B cell (primary cell): ENCODE data around the gene GOLGA1. TPM values are rescaled to one million over a fixed set of nuclear protein-coding genes. Genes with fewer than 3 reads are reported as not detected.

Experiments used
- ATAC-seq: fragments of 200-7000 bp; cut with Tn5 transposase; one replicate; pipeline ENCODE4 v1.10.0; 2021; ENCODE audit warnings: low read depth, mild to moderate bottlenecking, moderate number of reproducible peaks, moderate library complexity
- CTCF ChIA-PET: fragments of 350-600 bp; sonication (Branson Sonifier 250); formaldehyde crosslinking; loops from one replicate; lab custom pipeline; 2021; ENCODE audit warnings: antibody characterized with exemption, inconsistent platforms; lab: Charles Lee
- POLR2A ChIA-PET: fragments of 350-600 bp; sonication (Branson Sonifier 250); formaldehyde crosslinking; loops from one replicate; lab custom pipeline; 2021; ENCODE audit warnings: antibody characterized with exemption; lab: Charles Lee
- DNase-seq: peaks from one replicate; pipeline ENCODE4 v3.0.0; 2013
- H2AFZ ChIP-seq: 2 replicates; pipeline ENCODE4 v1.6.1; 2012; ENCODE audit warnings: mild to moderate bottlenecking, low read depth, low read length; ENCODE audit not compliant: insufficient read depth, poor library complexity, severe bottlenecking
- H3K27ac ChIP-seq, 2 donors: 1 replicate in 1 of 2; 2 replicates in 1 of 2; pipeline ENCODE4 v1.5.1; 2012 to 2013; ENCODE audit warnings: low read length in 2 of 2, mild to moderate bottlenecking in 2 of 2, moderate library complexity in 1 of 2
- H3K27me3 ChIP-seq, 4 experiments: fragments of 200-600 bp in 1 of 4; sonication (generic) in 1 of 4; replicated peaks in 1 of 4; 1 replicate in 2 of 4; 2 replicates in 2 of 4; pipeline versions ENCODE4 v1.6.1 to v1.7.0; 2013 to 2016; ENCODE audit warnings: low read length in 3 of 4, mild to moderate bottlenecking in 2 of 4, mixed read lengths in 1 of 4, moderate library complexity in 1 of 4; ENCODE audit not compliant: insufficient read depth in 4 of 4, control insufficient read depth in 3 of 4; ENCODE audit errors: control extremely low read depth in 1 of 4
- H3K36me3 ChIP-seq, 2 experiments: replicated peaks in 1 of 2; 1 replicate in 1 of 2; 2 replicates in 1 of 2; pipeline versions ENCODE4 v1.6.1 to v1.7.1; 2013; ENCODE audit warnings: low read length in 1 of 2; ENCODE audit not compliant: insufficient read depth in 2 of 2, control insufficient read depth in 1 of 2; ENCODE audit errors: control extremely low read depth in 1 of 2, extremely low read depth in 1 of 2
- H3K4me1 ChIP-seq, 2 donors: fragments of 200-600 bp in 1 of 2; sonication (generic) in 1 of 2; 1 replicate in 1 of 2; 2 replicates in 1 of 2; pipeline versions ENCODE4 v1.5.1 to v1.6.1; 2013 to 2017; ENCODE audit warnings: low read length in 2 of 2; ENCODE audit not compliant: control insufficient read depth in 2 of 2, insufficient read depth in 2 of 2
- H3K4me2 ChIP-seq: replicated peaks from 2 replicates; pipeline ENCODE3; 2012; ENCODE audit warnings: mild to moderate bottlenecking, low read depth, low read length; ENCODE audit not compliant: poor library complexity, severe bottlenecking
- H3K4me3 ChIP-seq, 5 experiments: fragments of 200-600 bp in 1 of 5; sonication (generic) in 1 of 5; 1 replicate in 3 of 5; 2 replicates in 2 of 5; pipeline versions ENCODE4 v1.5.1 to v1.7.0; 2011 to 2016; ENCODE audit warnings: low read length in 4 of 5, mild to moderate bottlenecking in 4 of 5, low read depth in 2 of 5, control low read depth in 1 of 5, moderate library complexity in 1 of 5; ENCODE audit not compliant: insufficient read depth in 1 of 5; ENCODE audit errors: control extremely low read depth in 1 of 5, extremely low read depth in 1 of 5
- H3K79me2 ChIP-seq: fragments of 200-600 bp; sonication (generic); one replicate; pipeline ENCODE4 v1.6.0; 2016; ENCODE audit warnings: low read length; ENCODE audit not compliant: control insufficient read depth, insufficient read depth
- H3K9ac ChIP-seq: fragments of 200-600 bp; sonication (generic); 2 replicates; pipeline ENCODE4 v1.6.1; 2017; ENCODE audit warnings: mild to moderate bottlenecking, low read length, moderate library complexity
- H3K9me3 ChIP-seq, 3 donors: one replicate each; pipeline versions ENCODE4 v1.6.1 to v1.7.1; 2013; ENCODE audit warnings: low read length in 2 of 3; ENCODE audit not compliant: control insufficient read depth in 2 of 3, insufficient read depth in 1 of 3; ENCODE audit errors: control extremely low read depth in 1 of 3
- H4K20me1 ChIP-seq: 2 replicates; pipeline ENCODE4 v1.6.0; 2012; ENCODE audit warnings: mild to moderate bottlenecking, low read length; ENCODE audit not compliant: insufficient read depth, control insufficient read depth, poor library complexity, severe bottlenecking
- H3K27ac Mint-ChIP-seq: one replicate; pipeline ENCODE4 v1.8.0; 2021; ENCODE audit warnings: mixed read lengths
- H3K27me3 Mint-ChIP-seq: one replicate; pipeline ENCODE4 v1.8.0; 2021; ENCODE audit warnings: mixed read lengths
- H3K4me1 Mint-ChIP-seq: one replicate; pipeline ENCODE4 v1.8.0; 2021; ENCODE audit warnings: mixed read lengths
- H3K4me3 Mint-ChIP-seq: one replicate; pipeline ENCODE4 v1.8.0; 2021; ENCODE audit warnings: mixed read lengths
- H3K9me3 Mint-ChIP-seq: one replicate; pipeline ENCODE4 v1.8.0; 2022; ENCODE audit warnings: mixed read lengths; ENCODE audit not compliant: insufficient read depth
- EZH2 ChIP-seq: IDR thresholded peaks from 2 replicates; pipeline ENCODE4 v1.6.1; 2012; ENCODE audit warnings: borderline replicate concordance, low read depth, mild to moderate bottlenecking, moderate library complexity, low read length; ENCODE audit not compliant: insufficient read depth, poor library complexity, severe bottlenecking
- WGBS: methylation state at CpG from one replicate; pipeline ENCODE4 v1.1.5; 2013; ENCODE audit warnings: missing lambda C conversion rate; ENCODE audit not compliant: insufficient coverage; 5-methylcytosine and 5-hydroxymethylcytosine counted together
- intact Hi-C: fragments of 100-400 bp; cut with micrococcal nuclease; formaldehyde crosslinking; loops from one replicate; pipeline ENCODE4 v1.10.0; 2022
- polyA plus RNA-seq: library from polyadenylated mRNA; depleted of rRNA; stranded (reverse); fragments of >200 nt; gene quantifications from 2 replicates; pipeline ENCODE4 v1.2.3, GENCODE V29; 2012
- total RNA-seq, 2 donors: library from RNA; stranded (reverse); fragments of 120-200 nt in 1 of 2; gene quantifications; 1 replicate in 1 of 2; 2 replicates in 1 of 2; pipeline versions ENCODE4 v1.2.3 to v1.2.4, GENCODE V29; 2013 to 2022
- TF ChIP-seq, protein P1 (sequence below): fragments of 200-600 bp; IDR thresholded peaks from one replicate; pipeline ENCODE4 v1.8.0; 2022; ENCODE audit warnings: antibody characterized with exemption, mild to moderate bottlenecking

Gene GOLGA1
- total and polyA plus RNA-seq, 2 donors (not counting 1 experiment from before 2014, with no cell fraction given) = 13.4 to 26.2 TPM

DNA sequence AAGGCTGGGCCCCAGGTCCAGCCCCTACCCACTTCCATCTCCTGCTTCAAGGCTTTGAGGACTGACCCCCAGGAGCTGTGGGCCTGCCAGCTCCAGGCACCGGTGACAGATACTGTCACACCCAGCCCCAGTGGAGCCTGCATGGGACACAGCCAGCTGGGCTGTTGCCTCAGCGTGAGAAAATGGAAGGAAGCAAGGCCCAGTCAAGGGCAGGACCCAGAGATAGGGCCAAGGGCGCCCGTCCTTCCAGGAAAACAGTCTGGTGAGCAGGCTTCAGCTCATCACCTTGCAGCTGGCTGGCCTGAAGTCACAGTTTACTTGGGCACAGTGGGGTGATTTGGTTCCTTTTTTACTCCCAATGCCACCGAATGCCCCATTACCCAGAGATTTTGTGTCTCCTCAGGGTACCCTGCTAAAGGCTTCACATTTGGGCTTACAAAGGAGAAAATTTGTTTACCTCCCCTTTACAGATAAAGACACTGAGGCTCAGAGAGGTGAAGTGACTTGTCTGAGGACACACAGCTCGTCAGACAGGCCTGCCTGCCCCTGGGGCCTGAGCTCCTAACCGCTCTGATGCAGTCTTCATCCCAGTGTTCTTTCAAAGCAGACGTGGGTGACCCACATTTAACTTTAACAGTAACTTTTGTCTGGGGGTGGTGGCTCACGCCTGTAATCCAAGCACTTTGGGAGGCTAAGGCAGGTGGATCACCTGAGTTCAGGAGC lies 109.1 kb downstream of the GOLGA1 start:
- no peak for TF ChIP-seq EZH2
- TF ChIP-seq, protein P1, sequence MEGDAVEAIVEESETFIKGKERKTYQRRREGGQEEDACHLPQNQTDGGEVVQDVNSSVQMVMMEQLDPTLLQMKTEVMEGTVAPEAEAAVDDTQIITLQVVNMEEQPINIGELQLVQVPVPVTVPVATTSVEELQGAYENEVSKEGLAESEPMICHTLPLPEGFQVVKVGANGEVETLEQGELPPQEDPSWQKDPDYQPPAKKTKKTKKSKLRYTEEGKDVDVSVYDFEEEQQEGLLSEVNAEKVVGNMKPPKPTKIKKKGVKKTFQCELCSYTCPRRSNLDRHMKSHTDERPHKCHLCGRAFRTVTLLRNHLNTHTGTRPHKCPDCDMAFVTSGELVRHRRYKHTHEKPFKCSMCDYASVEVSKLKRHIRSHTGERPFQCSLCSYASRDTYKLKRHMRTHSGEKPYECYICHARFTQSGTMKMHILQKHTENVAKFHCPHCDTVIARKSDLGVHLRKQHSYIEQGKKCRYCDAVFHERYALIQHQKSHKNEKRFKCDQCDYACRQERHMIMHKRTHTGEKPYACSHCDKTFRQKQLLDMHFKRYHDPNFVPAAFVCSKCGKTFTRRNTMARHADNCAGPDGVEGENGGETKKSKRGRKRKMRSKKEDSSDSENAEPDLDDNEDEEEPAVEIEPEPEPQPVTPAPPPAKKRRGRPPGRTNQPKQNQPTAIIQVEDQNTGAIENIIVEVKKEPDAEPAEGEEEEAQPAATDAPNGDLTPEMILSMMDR = no peak
- Histone ChIP-seq H3K4me2 (no peak overlapping the region), H2AFZ (no peak overlapping the region), H3K4me3 (no peak overlapping the region), H3K27me3 (peaks cover 0 to 6% (median 2%) of the 10 kb centered on the region in 4 experiments), H3K4me1 (no peaks in the 10 kb centered on the region), H4K20me1 (no peaks in the 10 kb centered on the region), H3K9me3 (no peaks in the 10 kb centered on the region), H3K9ac (no peak overlapping the region), H3K36me3 (no peaks in the 10 kb centered on the region), H3K79me2 (no peaks in the 10 kb centered on the region), H3K27ac (no peak overlapping the region)
- DNase-seq (no peak), ATAC-seq (no peak)
- ChIA-PET CTCF (interaction anchor here (1.1 kb wide), 1 partner anchor 21 kb away, joined by 3 read pairs; the partner anchor contains the start of gene WDR38), POLR2A (no interaction called here)
- H3K9me3 Mint-ChIP-seq = no peaks in the 10 kb centered on the region
- 60% methylated on average over 6 of the region's 9 CpGs for WGBS
- no peak overlapping the region for H3K4me3 Mint-ChIP-seq
- no peaks in the 10 kb centered on the region for H3K4me1 Mint-ChIP-seq
- intact Hi-C loops = no loop called here
- peaks cover 14% of the 10 kb centered on the region for H3K27me3 Mint-ChIP-seq
- no peak overlapping the region for H3K27ac Mint-ChIP-seq

DNA sequence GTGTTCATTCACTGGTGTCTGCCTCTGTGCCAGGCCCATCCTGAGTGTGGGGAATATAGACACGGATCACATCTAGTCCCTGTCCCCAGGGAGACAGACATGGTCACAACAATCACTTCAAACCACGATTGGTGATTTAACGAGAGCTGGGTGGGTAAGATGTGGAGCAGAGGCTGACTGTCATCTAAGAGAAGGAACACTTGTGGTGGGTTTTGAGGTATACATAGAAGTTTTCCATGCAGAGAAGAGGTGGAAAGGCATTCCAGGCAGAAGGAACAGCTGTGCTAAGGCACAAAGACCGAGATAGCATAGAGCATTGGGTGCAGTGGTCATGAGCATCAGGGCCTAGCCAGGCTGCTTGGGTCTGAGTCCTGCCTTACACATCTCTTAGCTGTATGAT lies 110.3 kb downstream of the GOLGA1 start:
- H3K4me3 ChIP-seq = no peak overlapping the region
- no peaks in the 10 kb centered on the region for H3K4me1 ChIP-seq
- no peaks in the 10 kb centered on the region for H3K79me2 ChIP-seq
- ATAC-seq (no peak), DNase-seq (no peak)
- ChIA-PET CTCF (interaction anchor here (2.1 kb wide), 1 partner anchor 9 kb away, joined by 8 read pairs; no protein-coding TSS in a partner anchor), POLR2A (no interaction called here)
- H3K27ac ChIP-seq = no peak overlapping the region
- H3K4me2 ChIP-seq = no peak overlapping the region
- H2AFZ ChIP-seq = no peak overlapping the region
- Mint-ChIP-seq H3K4me1 (no peaks in the 10 kb centered on the region), H3K4me3 (no peak overlapping the region), H3K27me3 (peaks cover 11% of the 10 kb centered on the region), H3K27ac (no peak overlapping the region), H3K9me3 (no peaks in the 10 kb centered on the region)
- no peak overlapping the region for H3K9ac ChIP-seq
- no peak for TF ChIP-seq EZH2
- TF ChIP-seq, protein P1 = no peak
- no peaks in the 10 kb centered on the region for H4K20me1 ChIP-seq
- H3K36me3 ChIP-seq = no peaks in the 10 kb centered on the region
- H3K27me3 ChIP-seq = peaks cover 0 to 6% (median 2%) of the 10 kb centered on the region in 4 experiments
- WGBS = 68% methylated on average over 4 of the region's 4 CpGs
- H3K9me3 ChIP-seq = no peaks in the 10 kb centered on the region
- intact Hi-C loops = no loop called here
